HG03354 (cell line): ENCODE measurements around the gene TRIP11.

Experiments used
- ATAC-seq: cut with Tn5 transposase; IDR thresholded peaks from one replicate; pipeline ENCODE4 v1.9.1; 2021; ENCODE audit warnings: mild to moderate bottlenecking; ENCODE audit not compliant: unreplicated experiment, poor library complexity, severe bottlenecking

Gene TRIP11

GRCh38 chr14:91961297-91962220, 78.3 kb downstream of the TRIP11 start:
- no peak for ATAC-seq

GRCh38 chr14:91957876-91958313, 82.0 kb downstream of the TRIP11 start:
- ATAC-seq, result no peak

GRCh38 chr14:91956616-91957015, 83.2 kb downstream of the TRIP11 start:
- ATAC-seq, result no peak

DNA sequence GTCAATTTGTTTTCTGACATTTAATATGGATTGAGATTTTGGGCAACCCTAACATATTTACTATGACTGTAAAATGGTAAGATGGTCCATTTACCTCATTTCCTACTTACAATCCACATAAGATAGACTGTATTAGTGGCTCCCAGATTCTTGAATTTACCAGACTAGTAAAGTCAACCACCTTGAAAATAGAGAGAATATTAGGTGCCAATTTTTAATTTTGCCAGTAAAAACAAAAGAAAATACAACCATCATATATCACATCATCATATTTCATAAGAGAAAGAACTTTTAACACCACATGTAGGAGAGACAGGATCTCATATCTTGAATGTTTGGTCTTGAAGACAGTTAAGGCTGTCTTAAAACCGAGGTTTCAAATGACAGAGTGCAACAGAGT, 84.7 kb downstream of the TRIP11 start:
- no peak for ATAC-seq

GRCh38 chr14:91953170-91953985, 86.5 kb downstream of the TRIP11 start:
- no peak for ATAC-seq

DNA sequence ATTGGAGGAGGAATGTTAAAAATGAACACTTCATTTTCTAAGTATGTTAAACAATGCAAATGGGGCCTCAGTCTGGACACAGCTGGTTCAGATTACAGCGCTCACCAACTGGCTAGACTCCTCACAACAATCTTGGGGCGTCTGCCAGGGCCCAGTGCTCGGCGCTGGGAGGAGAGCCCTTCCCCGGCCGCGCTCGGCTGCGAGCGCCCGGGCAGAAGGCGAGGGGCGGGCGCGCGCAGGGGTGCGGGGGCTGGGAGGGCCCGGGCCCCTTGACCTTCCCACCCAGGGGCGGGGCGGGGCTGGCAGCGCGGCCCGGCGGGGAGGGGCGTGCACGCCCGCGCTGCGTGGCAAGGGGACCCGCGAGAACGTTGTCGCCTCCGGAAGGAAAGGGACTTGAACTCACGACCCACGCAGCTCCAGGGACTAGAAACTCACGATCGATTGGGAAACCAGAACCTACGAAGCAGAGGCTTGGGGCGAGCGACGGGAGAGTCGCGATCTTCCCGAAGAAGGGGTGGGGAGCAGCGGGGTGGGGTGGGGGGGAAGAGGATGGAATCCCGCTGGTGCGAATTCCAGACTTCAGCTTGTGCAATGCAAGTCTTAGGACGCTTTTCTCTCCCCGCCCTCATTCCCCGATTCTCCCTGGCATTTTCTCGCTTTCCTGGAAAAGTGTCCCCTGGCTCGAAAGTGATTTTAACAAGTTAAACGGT, 92.2 kb downstream of the TRIP11 start, which contains the start of gene FBLN5:
Gene FBLN5, minus strand, starts transcription at position 220 of the 710 bp plus-strand sequence. CDS start 465 bp downstream, outside the sequence.
- ATAC-seq, result no peak

- ATAC-seq, result no peak
These were observed 93.0 kb downstream of the TRIP11 start for GRCh38 chr14:91946622-91947474.

GRCh38 chr14:91945751-91946621, 93.9 kb downstream of the TRIP11 start:
- ATAC-seq, result no peak

DNA sequence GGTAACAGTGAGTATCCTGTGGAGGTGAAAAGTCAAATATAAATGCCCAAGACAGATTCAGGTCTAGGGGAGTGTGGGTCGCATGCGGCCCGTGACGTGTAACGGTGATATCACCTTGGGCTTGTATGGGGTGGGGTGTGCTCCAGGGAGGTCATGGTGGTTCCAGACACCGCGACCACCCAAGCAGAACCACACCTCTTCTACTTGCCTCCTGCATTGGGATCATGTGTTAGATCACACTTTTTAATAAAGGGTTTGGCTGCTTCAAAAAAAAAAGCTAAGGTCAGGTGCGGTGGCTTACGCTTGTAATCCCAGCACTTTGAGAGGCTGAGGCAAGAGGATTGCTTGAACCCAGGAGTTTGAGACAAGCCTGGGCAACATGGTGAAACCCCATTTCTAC, 96.9 kb downstream of the TRIP11 start:
- ATAC-seq, result no peak

DNA sequence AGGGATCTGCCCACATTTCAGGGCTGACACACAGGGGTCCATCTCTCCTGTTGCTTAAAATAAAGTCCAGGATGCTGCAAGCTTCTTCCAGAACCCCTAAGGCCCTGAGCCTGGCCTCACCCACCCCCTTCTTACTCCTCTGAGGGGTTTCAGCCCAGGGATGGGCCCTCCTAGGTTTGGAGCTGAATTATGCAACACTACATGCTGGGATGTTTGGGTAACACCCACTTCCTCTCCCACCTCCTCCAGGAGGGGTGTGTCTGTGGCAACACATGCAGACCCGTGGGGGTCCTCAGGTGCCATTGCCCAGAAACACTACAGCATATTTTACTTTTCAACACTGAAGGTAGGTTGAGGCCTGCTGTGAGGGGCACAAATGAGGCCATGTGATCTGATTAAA, 97.7 kb downstream of the TRIP11 start:
- no peak for ATAC-seq

DNA sequence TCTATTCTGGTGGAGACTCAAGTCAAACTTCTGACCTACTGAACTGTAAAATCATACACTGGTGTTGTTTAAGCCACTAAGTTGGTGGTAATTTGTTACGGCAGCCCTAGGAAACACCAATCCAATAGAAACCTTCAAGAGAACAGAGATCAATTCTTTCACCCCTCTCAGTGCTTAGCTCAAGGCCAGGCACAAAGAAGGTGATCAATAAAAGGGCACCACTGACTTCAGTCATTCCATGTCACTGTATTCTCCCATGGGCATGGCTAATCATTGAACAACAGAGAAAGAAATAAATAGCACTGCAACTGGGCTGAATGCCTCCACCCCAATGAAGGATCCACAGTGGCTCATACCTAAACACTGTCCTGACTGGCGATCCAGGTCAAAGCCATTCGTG, 99.7 kb downstream of the TRIP11 start:
- ATAC-seq, result no peak

GRCh38 chr14:91935586-91935985, 104.3 kb downstream of the TRIP11 start:
- no peak for ATAC-seq

- ATAC-seq, result no peak
These were observed 105.1 kb downstream of the TRIP11 start for GRCh38 chr14:91934554-91935285.

DNA sequence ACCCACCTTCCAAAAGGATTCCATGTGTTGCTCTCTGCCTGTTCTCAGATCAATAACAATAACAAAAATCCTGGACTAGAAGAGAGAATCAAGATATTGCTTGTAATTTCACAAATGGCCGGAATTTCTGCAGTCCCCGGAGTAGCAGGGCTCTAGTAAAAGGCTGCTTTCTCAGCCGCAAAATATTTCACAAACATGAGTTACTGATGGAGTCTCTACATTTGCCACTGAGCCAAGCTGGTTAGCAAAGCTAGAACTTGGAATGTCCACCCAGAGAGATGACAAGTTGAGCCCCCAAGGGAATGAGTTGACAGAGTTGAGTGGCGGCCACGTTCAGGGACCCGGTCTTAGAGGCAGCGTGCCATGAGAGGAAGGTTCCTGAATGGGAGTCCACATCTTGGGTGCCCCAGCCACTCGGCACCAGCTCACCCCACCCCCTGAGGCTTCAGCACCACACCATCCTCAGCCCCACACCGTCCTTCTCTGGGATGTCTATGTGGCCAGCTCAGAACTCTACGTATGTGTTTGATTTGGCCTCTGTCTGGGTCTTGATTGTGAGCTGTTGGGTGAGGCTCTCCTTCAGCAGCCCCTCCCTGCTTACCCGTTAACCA, 108.3 kb downstream of the TRIP11 start:
- no peak for ATAC-seq

- ATAC-seq, result no peak
These were observed 110.2 kb downstream of the TRIP11 start for GRCh38 chr14:91929700-91930099.

DNA sequence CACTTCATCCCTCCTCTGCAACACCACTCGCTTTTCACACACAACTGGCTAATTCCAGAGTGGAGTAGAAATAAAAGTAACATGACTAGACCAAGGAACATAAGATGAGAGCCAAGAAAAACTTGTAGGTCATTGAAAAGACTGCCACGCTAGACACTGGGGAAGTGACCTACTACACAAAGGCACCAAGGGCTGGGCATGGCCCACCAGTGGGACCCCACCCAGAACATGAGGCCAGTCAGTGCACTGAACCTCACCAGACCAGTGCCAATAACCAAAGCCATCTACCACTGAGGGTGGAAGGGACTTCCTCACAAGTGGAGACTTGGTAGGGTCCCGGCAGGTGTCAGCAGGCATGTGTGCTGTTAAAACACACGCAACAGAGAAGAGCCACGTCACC, 112.1 kb downstream of the TRIP11 start:
- ATAC-seq, result no peak

DNA sequence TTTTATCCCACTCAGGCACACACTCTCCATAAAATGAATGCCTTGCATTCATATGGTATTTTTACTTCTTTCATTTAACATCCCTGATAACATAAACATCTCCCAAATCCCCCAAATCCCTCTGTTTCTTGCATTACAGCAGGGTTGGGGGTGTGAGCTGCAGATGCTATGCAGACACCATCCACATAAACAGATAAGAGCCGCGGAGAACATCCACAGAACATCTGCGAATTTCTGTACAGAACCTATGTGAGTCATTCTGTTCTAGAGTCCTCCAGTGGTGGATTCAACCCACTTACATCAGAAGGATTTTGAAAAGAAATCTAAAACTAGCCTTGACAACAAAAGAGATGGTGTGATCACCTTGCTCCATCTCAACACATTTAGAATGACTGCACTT, 112.7 kb downstream of the TRIP11 start:
- no peak for ATAC-seq
